HepG2 (cell line): Measurements from ENCODE around the gene SOX12. TPM values are rescaled to one million over a fixed set of nuclear protein-coding genes. Genes with fewer than 3 reads are reported as not detected.

ENCODE experiments used
- ARHGAP35 ChIP-seq: sonication (generic); formaldehyde crosslinking; IDR thresholded peaks from 2 replicates; pipeline ENCODE4 v1.9.0; 2022; ENCODE audit warnings: mild to moderate bottlenecking, inconsistent platforms, moderate library complexity, missing genetic modification reagents, borderline replicate concordance
- CBX2 ChIP-seq, 2 experiments: fragments of 200-600 bp in 1 of 2; sonication (generic); formaldehyde crosslinking in 1 of 2; IDR thresholded peaks; 2 replicates each; pipeline versions ENCODE4 v1.7.0 to v1.8.1; 2018 to 2022; ENCODE audit warnings: low read depth in 2 of 2, low read length in 1 of 2, mild to moderate bottlenecking in 1 of 2, missing genetic modification reagents in 1 of 2
- CREM ChIP-seq, 2 experiments: sonication (generic) in 1 of 2; formaldehyde crosslinking in 1 of 2; IDR thresholded peaks; 2 replicates each; pipeline versions ENCODE4 v1.4.0 to v1.6.1; 2016 to 2020; ENCODE audit warnings: antibody characterized with exemption in 1 of 2, mild to moderate bottlenecking in 1 of 2, missing genetic modification reagents in 1 of 2
- DRAP1 ChIP-seq: IDR thresholded peaks from 2 replicates; pipeline ENCODE4 v1.6.1; 2016; ENCODE audit warnings: missing genetic modification reagents, missing compliant biosample characterization
- HMGXB3 ChIP-seq: sonication (generic); formaldehyde crosslinking; IDR thresholded peaks from 2 replicates; pipeline ENCODE4 v1.4.0; 2020; ENCODE audit warnings: missing genetic modification reagents, borderline replicate concordance
- MAFG ChIP-seq: sonication (generic); formaldehyde crosslinking; IDR thresholded peaks from 2 replicates; pipeline ENCODE4 v1.5.1; 2020; ENCODE audit warnings: mild to moderate bottlenecking, missing genetic modification reagents
- POLR2AphosphoS2 ChIP-seq: IDR thresholded peaks from 2 replicates; pipeline ENCODE4 v1.6.1; 2011; ENCODE audit warnings: low read depth, low read length, improper control_type of control experiment
- RFXANK ChIP-seq: IDR thresholded peaks from 2 replicates; pipeline ENCODE4 v1.6.1; 2016
- SMC3 ChIP-seq: IDR thresholded peaks from 2 replicates; pipeline ENCODE4 v1.6.1; 2011; ENCODE audit warnings: low read length, improper control_type of control experiment
- SOX6 ChIP-seq, 2 experiments: fragments of 450-650 bp in 1 of 2; sonication (generic) in 1 of 2; formaldehyde crosslinking in 1 of 2; IDR thresholded peaks; 2 replicates each; pipeline versions ENCODE4 v1.4.0 to v1.6.1; 2017 to 2020; ENCODE audit warnings: antibody characterized with exemption in 1 of 2, mild to moderate bottlenecking in 1 of 2, missing genetic modification reagents in 1 of 2
- SP1 ChIP-seq, 2 experiments: fragments of 450-650 bp in 1 of 2; sonication (generic) in 1 of 2; formaldehyde crosslinking in 1 of 2; IDR thresholded peaks; 2 replicates each; pipeline versions ENCODE4 v1.4.0 to v1.6.1; 2016 to 2020; ENCODE audit warnings: missing genetic modification reagents in 1 of 2
- TIGD3 ChIP-seq: sonication (generic); formaldehyde crosslinking; IDR thresholded peaks from 2 replicates; pipeline ENCODE4 v1.5.1; 2020; ENCODE audit warnings: mild to moderate bottlenecking, missing genetic modification reagents, borderline replicate concordance
- ZFAT ChIP-seq: sonication (generic); formaldehyde crosslinking; conservative IDR thresholded peaks from 2 replicates; pipeline ENCODE4 v1.8.1; 2023; ENCODE audit warnings: missing genetic modification reagents, inconsistent platforms
- ZFP1 ChIP-seq: IDR thresholded peaks from 2 replicates; pipeline ENCODE4 v1.6.1; 2016
- ZNF143 ChIP-seq: sonication (generic); formaldehyde crosslinking; IDR thresholded peaks from 2 replicates; pipeline ENCODE4 v1.4.0; 2020; ENCODE audit warnings: missing genetic modification reagents
- ZNF180 ChIP-seq: sonication (generic); formaldehyde crosslinking; IDR thresholded peaks from 2 replicates; pipeline ENCODE4 v1.4.0; 2020; ENCODE audit warnings: low read depth, missing genetic modification reagents, borderline replicate concordance
- ZNF7 ChIP-seq: IDR thresholded peaks from 2 replicates; pipeline ENCODE4 v1.6.1; 2016; ENCODE audit warnings: missing biosample characterization, missing genetic modification reagents
- ZNF850 ChIP-seq: sonication (generic); formaldehyde crosslinking; conservative IDR thresholded peaks from 2 replicates; pipeline ENCODE4 v1.9.0; 2021; ENCODE audit warnings: mild to moderate bottlenecking, missing genetic modification reagents
- polyA plus RNA-seq, 8 experiments: library from polyadenylated mRNA; depleted of rRNA in 3 of 8; stranded (reverse) in 7 of 8; unstranded in 1 of 8; fragments of >200 nt; fragmentation: Illumina TruSeq in 4 of 8; extraction: Trizol in 4 of 8; gene quantifications; 2 replicates each; pipeline versions ENCODE4 v1.2.1 to v1.2.3, GENCODE V29; 2011 to 2016; ENCODE audit warnings: low read depth in 4 of 8, missing spikeins in 1 of 8, mixed read lengths in 1 of 8; ENCODE audit not compliant: insufficient read depth in 1 of 8
- total RNA-seq, 5 experiments: library from RNA; depleted of rRNA; stranded (reverse); fragments of >200 nt; fragmentation: Illumina TruSeq; extraction: Trizol; gene quantifications; 2 replicates each; pipeline ENCODE4 v1.2.3, GENCODE V29; 2016; ENCODE audit warnings: low read depth in 1 of 5
- TF ChIP-seq, protein P1 (sequence below): sonication (generic); formaldehyde crosslinking; IDR thresholded peaks from 2 replicates; pipeline ENCODE4 v1.5.0; 2020; ENCODE audit warnings: mild to moderate bottlenecking, missing genetic modification reagents

Gene SOX12
- total and polyA plus RNA-seq, 2 of the 13 experiments (the other 11 are each of a cell fraction or from before 2014, with no cell fraction given): 10.0 to 18.7 TPM

- 0 out of 2 replicates have a peak, but pooled peaks have one; percentile 40 for TF ChIP-seq ZFP1 (CRISPR knock-in tag)
- no peak for TF ChIP-seq ZNF143 (CRISPR knock-in tag)
- TF ChIP-seq ZNF7: no peak
- TF ChIP-seq POLR2AphosphoS2: no peak
- TF ChIP-seq TIGD3 (CRISPR knock-in tag): no peak; the same call in 1 of the 2 replicates
- no peak for TF ChIP-seq ARHGAP35
- peak; percentile 97 for TF ChIP-seq SMC3
- no peak for TF ChIP-seq ZNF850 (CRISPR knock-in tag)
- TF ChIP-seq RFXANK (CRISPR knock-in tag): 0 out of 2 replicates have a peak, but pooled peaks have one; percentile 39
- TF ChIP-seq, protein P1, sequence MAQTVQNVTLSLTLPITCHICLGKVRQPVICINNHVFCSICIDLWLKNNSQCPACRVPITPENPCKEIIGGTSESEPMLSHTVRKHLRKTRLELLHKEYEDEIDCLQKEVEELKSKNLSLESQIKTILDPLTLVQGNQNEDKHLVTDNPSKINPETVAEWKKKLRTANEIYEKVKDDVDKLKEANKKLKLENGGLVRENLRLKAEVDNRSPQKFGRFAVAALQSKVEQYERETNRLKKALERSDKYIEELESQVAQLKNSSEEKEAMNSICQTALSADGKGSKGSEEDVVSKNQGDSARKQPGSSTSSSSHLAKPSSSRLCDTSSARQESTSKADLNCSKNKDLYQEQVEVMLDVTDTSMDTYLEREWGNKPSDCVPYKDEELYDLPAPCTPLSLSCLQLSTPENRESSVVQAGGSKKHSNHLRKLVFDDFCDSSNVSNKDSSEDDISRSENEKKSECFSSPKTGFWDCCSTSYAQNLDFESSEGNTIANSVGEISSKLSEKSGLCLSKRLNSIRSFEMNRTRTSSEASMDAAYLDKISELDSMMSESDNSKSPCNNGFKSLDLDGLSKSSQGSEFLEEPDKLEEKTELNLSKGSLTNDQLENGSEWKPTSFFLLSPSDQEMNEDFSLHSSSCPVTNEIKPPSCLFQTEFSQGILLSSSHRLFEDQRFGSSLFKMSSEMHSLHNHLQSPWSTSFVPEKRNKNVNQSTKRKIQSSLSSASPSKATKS (CRISPR knock-in tag): no peak; the same call in 1 of the 2 replicates
- TF ChIP-seq SOX6 (IDR thresholded peaks at IDR 0.05): no peak
- peak; percentile 66 for TF ChIP-seq SOX6 (CRISPR knock-in tag; IDR thresholded peaks at IDR 0.05)
- TF ChIP-seq ZNF180: no peak
- peak; percentile 13; the same call in 1 of the 2 replicates for TF ChIP-seq DRAP1 (CRISPR knock-in tag)
- TF ChIP-seq CBX2 (IDR thresholded peaks at IDR 0.05; ENCODE audit: low read depth, low read length): no peak
- TF ChIP-seq CBX2 (CRISPR knock-in tag; IDR thresholded peaks at IDR 0.05; ENCODE audit: low read depth): no peak
- no peak for TF ChIP-seq ZFAT (CRISPR knock-in tag)
- no peak for TF ChIP-seq SP1 (IDR thresholded peaks at IDR 0.05)
- peak; percentile 48; the same call in 1 of the 2 replicates for TF ChIP-seq SP1 (CRISPR knock-in tag; IDR thresholded peaks at IDR 0.05)
- TF ChIP-seq CREM (IDR thresholded peaks at IDR 0.05): no peak; the same call in 1 of the 2 replicates
- no peak for TF ChIP-seq CREM (CRISPR knock-in tag; IDR thresholded peaks at IDR 0.05)
- peak; percentile 59; the same call in 1 of the 2 replicates for TF ChIP-seq HMGXB3 (CRISPR knock-in tag)
- no peak for TF ChIP-seq MAFG (CRISPR knock-in tag)
Measured at GRCh38 chr20:354298-354977, 29.1 kb downstream of the SOX12 start (continued).
